ENCODE data around the gene CCDC169.
"Not testable (repeated sequence)": the region's sequence is repeated elsewhere in the genome, so short reads cannot be mapped to it uniquely, and the experiment has no call there.

CCDC169 gene

DNA sequence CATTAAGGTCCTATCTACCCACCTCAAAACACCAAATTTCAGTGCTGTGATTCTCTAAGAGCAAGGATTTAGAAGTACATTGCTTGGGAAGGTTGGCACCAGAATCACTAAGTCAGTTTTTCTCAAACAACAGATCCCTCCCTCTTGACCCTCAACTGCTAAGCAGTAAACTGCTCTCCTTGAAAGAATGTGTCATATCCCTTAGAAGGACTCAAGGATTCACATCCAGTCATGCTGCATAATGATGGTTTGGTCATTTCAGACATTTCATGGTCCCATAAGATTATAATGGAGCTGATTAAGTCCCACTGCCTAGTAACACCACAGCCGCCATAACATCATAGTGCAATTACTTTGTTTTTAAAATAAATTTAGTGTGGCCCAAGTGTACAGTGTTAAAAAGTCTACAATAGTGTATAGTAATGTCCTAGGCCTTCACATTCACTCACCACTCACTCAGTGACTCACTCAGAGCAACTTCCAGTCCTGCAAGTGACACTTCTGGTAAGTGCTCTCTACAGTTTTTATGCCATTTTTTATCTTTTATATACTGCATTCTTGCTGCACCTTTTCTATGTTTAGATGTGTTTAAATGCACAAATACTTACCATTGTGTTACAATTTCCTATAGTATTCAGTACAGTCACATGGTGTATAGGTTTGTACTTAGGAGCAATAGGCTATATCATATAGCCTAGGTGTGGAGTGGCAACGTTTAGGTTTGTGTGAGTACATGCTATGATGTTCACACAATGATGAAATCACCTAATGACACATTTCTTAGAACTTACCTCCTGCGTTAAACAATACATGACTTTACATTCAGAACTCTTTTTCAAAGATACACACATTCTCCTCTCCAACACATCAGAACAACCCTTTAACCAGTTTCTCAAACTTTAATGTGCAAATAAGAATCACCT is 15.7 kb upstream of the CCDC169 start:
- no peak for DNase-seq (ENCODE audit: low read depth in 3 of 3)

DNA sequence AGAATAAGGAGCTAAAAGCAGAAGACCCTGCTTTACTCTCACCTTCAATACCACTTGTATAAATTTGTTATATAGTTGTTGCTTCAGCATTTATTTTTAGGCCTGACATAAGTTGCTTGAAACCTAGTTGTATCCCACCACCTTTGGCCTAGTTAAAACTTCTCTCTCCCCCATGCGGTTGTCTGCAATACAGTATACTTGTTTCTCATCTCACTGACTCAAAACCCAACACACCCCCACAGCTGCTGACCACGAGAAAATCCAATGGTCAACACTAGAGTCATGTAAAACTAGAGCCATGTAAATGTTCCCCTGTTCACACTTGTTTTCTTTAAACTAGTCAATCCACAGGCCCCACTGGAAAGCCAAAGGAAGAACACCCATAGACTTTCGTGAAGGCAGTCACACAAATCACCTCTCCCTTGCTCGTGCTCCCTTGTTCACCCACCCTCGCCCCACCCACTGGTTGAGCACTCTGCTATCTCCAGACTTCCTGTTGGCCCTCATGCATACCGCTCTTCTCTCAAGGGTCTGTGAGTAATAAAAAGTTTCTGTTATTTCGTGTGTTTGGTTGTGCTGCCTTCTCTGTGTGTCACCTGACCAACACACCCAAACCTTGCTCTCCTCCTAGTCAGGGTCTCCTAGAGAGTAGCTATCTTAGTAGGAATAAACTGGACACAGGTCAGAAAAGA is 12.9 kb upstream of the CCDC169 start:
- no peak for DNase-seq (ENCODE audit: low read depth in 3 of 3)

DNA sequence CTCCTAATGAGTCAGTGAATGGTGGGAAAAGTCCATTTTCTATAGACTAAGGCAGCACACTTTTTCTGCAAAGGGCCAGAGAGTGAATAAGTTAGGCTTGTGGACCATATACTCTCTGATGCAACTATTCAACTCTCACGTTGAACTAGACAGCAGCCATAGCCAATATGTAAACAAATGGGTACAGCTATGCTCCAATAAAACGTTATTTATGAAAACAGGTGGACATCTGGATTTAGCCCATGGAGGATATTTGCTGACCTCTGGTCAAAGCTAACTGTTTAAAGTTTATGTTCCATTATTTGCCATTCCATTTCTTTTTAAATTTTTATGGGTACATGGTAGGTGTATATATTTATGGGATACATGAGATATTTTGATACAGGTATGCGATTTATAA is 4.7 kb upstream of the CCDC169 start:
- DNase-seq (ENCODE audit: low read depth in 3 of 3) = no peak

DNA sequence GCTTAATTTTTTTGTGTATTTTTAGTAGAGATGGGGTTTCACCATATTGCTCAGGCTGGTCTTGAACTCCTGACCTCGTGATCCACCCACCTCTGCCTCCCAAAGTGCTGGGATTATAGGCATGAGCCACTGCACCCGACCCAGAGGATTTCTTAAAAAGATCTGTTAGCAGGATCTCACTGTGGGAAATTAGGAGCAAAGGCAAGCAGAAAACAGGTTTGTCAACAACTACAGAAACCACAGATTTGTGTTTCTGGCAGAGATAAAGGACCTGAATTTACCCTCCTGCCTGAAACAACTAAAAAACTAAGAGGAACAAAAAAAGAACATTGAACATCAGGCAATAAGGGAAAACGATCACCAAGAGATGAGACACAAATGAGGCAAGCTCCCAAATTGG is 1.9 kb upstream of the CCDC169 start:
- not testable (repeated sequence) for DNase-seq (ENCODE audit: low read depth in 3 of 3)

DNA sequence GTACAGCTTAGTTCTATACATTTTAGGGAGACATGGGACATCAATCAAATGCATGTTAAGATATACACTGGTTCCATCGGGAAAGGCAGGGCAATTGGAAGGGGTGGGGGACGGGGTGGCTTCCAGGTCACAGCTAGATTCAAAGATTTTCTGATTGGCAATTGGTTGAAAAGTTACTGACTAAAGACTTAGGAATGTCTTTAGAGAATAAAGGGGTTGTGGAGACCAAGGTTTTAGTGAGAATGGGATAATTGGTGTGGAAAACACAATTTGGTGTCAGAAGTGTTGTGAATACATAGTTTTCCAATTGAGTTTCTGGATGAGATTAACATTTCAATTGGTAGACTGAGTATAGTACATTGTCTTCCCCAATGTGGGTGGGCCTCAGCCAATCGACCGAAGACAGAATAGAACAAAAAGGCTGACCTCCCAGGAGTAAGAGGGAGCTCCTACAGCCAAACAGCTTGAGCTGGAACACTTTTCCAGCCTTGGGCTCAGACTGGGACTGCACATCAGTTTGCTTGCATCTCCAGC is 988 bp upstream of the CCDC169 start:
- no peak for DNase-seq (ENCODE audit: low read depth in 3 of 3)

DNA sequence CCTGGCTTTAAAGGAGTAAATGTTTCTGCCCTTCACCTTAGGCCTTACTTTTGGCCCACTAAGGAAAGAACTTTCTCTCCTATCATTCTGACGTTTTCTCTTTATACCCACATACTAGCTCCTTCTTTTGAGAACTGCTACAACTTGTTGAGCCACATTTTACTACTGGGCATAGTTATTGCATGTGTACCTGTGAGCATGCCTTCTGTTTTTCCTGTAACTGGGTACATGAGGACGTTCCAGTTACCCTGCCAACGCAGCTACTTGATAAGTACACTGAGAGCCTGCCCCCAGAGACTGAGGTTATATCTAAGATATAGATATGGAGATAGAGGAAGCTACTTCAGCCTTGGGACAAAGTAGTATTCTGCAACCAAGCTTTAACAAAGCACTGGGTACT is 3.5 kb downstream of the CCDC169 start:
- DNase-seq (ENCODE audit: low read depth in 3 of 3) = no peak

DNA sequence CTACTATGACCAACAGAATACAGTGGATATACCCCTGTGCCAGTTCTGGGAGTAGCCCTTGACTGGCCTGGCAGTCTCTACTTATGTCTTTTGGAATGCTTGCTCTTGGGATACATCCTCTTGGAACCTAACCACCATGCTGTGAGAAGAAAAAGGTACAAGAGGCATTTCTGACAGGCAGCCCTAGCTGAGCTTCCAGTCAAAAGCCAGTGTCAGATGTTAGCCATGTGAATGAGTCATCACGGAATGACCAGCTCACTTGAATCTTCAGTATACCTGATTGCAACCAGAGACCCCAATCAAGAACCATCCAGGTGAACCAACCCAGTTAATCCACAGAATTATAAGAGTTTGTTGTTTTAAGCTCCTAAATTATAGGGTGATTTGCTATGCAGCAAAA is 4.1 kb downstream of the CCDC169 start:
- DNase-seq (ENCODE audit: low read depth in 3 of 3) = no peak

DNA sequence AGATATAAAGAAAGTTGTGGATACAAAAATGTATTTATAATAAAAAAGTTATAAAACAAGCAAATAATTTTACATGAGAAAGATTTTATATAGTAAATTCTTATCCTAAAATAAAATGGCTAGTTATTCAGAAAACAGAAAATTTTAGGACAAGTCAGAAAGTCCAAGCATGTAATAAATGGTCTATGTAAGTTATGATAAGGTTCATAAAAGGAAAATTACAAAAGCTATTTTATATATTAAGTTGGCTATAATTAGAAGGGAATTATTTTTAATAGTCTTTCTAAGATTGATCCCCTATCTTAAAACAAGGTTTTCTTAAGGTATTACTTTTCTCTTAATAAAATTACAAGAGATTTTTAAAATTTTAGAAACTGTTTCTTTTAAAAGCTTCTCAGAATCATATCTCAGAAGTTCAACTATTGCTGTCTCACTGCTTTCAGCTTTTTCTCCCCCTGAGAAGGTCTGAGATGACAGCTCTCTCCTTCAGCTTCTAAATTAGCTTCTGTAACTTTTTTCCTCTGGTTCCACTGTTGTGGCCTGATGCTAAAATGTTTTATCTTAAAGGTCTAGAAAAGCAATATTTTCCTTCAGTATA is 8.7 kb downstream of the CCDC169 start:
- no peak for DNase-seq (ENCODE audit: low read depth in 3 of 3)

DNA sequence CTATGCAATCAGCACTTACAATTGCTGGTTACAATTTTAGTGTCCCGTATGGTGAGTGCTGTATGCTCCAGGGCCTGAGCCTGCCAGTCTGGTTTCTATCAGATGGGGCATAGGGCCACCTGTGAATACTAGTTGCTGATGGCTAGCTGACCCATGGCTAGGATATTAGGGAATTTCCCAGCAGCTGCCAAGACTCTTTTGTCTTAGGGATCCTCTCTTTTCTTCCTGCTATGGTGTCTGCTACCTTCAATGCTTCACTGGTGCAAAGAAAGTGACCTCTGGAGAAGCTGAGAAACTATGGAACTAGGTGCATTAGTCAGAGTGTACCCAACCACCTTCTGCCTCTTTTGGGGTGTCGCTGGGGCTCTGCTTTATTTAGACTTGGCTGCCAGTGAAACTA is 11.6 kb downstream of the CCDC169 start:
- DNase-seq (ENCODE audit: low read depth in 3 of 3) = no peak

DNA sequence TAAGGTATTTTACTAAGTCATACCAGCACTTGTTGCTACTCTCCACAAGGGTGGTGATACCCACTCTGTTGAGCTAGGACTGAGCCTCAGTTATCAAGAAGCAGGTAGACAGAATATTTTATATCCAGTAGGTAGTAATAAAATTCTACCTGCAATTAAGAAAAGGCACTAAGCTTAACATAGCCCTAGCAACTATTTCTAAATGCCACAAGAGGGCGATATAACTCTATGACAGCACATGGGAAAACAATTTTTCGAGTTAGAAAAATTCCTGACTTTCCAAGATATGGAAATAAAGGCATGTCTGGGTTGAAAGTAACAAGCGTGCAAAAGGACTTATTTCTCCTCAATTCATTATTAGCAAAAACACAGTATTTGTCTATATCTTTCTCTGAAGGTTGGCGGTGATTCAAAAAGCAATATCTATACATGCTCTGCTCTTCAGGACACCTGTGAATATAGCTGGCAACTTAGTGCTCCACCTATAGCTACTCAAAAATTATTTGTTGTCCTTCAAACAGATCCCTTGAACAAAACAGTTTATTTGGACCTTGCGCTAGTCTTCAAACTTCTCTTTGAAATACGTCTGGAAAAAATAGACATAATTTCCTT is 14.7 kb downstream of the CCDC169 start:
- no peak for DNase-seq (ENCODE audit: low read depth in 3 of 3)

DNA sequence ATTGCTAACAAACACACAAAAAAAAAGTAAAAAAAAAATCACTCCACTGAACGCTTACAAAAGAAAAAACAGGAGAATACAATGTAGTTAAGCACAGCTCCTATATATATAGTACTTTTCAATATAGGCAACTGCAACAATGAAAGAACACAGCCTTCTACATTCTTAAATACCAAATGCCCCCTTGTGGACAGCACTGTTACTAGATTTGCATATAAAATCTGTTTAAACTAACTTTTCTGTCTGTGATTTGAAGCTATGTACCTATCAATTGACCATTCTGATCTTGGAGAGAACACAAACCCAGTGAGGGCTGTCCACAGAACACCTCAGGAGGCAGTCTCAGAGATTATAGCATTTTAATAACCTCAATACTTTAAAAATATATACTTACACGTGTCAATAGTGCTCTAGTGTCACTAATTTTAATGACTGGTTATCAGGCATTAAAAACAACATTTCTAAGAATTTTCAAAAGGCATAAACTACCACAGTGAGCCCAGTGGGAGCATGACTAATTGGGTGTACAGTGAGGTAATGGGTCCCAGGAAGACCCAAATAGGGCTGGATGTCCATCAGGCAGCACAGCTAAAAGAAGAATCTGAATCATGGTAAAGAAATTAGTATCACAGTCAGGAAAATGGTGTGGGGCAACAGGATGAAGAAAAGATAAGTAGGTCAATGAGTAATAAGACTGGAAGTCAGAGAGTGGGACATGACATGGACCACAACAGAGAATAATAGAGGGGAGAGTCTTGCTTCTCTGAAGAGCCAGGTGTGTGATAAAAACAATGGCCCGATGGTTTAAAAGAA is 22.2 kb downstream of the CCDC169 start:
- DNase-seq (ENCODE audit: low read depth in 3 of 3) = no peak

DNA sequence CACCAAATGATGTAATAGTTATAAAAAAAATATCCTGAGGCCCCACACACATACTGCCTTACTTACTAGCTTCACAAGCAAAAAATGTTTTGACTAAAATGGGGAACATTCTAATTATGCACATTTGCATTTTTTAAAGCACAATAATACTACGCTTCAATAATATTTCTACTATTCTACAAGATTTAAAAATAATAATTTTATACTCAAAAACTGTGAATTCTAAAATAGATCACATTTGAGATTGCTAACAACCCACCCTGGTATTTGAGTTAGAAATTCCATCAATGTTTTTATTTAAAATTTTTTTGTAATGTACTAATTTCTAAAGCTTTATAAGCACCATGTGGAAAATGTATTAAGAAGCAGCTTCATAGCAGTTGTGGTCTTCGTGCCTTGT is 24.2 kb downstream of the CCDC169 start:
- no peak for DNase-seq (ENCODE audit: low read depth in 3 of 3)

DNA sequence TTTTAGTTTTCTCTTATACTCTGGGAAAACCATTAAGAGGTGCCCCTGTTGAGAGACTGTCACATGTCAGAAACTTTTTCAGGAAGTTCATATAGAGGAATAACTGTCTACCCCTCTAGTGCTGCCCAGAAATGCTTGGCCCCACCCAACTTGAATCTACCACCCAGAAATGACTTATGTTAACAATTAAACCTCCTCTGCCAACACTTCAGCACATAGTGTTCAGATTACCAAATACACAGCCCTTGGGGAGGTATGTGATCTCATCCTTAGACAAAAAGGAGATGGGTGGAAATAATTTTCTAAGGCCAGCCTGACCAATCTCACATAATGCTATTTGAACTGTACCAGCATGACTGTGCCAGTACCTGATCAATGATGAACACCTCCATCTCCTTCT is 35.6 kb downstream of the CCDC169 start:
- no peak for DNase-seq (ENCODE audit: low read depth in 3 of 3)

DNA sequence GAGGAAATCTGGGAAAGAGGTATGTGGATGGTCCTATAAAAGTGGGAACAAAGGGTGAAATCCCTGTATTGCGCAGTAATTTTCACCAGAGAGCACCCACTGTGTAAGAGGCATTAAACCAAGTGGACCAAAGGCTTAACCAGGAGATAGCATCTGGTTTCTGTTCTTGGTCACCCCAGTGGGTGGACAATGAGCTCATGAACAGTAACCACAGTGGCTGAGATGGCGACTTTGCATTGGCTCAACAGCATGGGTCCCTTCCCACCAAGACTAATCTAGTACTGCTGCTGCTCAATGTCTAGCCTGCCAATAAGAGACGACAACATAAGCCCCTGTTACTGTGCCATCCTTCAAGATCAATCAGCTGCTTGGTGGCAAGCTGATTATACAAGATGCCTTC is 36.6 kb downstream of the CCDC169 start:
- no peak for DNase-seq (ENCODE audit: low read depth in 3 of 3)

DNA sequence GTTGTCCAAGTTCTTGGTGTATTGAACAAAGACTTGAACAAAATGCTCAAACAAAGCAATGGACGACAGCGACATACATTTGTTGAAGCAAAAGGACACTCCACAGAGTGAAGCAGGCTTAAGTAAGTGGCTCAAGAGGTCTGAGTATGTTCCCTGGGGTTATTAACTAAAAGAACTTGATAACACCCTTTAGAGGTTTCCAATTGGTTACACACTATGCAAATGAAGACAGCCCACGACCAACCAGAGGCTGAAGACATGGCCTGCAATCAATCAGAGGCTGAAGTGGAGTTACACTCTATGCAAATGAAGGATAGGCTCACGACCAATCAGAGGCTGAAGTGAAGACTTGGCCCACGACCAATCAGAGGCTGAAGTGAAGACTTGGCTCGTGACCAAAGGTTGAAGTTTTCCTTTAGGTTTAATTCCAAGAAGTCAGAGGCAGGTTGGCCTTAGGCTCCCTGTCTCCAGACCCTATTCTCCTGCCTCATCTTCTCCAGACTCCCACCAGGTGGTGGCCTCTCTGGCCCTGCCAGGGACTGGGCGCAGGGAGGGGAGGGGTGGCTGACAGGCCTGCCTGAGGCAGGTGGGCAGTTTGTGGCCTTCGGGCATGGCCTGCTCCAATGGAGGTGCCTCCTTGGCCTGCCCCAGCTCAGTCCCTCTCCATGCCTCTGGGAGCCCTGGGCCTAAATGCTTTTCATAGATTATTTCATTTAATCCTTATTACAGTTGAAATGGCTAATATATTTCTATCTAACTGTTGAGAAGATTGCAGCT is 38.1 kb downstream of the CCDC169 start:
- DNase-seq (ENCODE audit: low read depth in 3 of 3) = no peak

DNA sequence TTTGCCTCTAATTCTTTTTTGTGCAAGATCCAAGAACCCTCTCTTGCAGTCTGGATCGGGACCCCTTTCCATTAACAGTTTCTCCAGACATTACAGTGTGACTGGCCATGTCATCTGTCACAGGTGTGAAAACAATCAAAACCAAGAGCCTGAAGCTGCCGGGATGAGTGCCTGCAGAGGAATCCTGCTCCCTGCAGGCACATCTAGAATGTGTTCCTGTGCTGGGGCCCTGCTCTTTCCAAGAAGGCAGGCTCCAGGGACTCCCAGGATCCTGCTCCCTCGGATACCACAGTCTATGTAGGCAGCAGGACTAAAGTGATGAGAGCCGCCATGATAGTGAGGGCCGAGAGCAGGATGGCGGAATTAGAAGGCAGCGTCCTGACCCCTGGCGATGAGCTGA is 38.8 kb downstream of the CCDC169 start:
- DNase-seq (ENCODE audit: low read depth in 3 of 3) = no peak

DNA sequence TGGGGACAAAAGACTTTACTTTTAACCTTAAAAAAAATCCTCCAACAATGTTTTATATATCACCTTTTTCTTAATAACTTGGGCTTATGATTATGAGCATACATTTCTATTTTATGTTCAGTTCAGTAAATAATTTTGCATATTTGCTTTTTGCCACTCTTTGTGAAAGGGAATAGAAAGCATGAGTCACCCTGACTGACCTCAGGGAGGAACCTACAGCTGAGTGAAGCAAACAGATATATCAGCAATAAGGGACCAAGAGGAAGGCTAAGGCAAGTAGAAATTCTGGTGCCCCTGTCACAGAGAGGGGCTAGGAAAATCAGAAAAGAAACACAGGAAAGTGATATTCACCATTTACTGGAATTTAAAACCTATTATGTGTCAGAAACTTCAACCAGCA is 46.1 kb downstream of the CCDC169 start:
- DNase-seq (ENCODE audit: low read depth in 3 of 3) = no peak

DNA sequence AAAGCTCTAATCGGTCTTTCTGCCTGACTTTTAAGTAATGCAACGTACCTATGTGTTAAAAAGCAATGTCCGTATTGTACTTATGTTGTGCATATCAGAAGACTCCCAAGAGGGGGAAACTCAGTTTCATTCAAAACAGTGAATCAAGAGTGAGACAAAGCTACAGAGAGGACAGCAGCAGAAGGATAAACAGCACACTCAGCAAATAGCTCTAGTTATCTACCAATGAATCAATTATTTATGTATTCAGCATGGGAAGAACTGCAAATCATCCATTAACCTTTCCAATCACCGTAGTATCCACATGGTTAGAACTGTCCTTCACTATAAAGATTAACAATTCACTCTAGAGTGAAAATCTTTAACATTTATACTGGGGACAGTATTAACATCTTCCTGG is 46.6 kb downstream of the CCDC169 start:
- no peak for DNase-seq (ENCODE audit: low read depth in 3 of 3)

DNA sequence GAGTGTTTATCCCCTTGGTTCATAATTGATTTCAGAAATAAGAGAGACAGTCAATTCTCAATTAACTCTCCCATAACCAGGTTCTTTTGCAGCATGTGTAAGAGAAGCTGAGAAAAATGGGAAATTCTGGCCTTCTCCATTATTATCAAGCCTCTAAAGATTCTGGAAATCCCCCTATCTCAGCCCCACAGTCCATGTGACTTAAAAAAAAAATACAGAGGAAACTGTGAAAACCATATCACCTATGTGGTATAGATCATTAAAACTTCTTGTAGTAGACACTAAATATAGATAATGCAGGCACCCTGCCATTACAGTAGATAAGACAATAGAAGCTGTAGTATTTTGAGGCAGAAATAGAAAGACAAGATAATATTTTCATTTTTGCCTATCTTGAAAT is 48.9 kb downstream of the CCDC169 start:
- DNase-seq (ENCODE audit: low read depth in 3 of 3) = no peak

DNA sequence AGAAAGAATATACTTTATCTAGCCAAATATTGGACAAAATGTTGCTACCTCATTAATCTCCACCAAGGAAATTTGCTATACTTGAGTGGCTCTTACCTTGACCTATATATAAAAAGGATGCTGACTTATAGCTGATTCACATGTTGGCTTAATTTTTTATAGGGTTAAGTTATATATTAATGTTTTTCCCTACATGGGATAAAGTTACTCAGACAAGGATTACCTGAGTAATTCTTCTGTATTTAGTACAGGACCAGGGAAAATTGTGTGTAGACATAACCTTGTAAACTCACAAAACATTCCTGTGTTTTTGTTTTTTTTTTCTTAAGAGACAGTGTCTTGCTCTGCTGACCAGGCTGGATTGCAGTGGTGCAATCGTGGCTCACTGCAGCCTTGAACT is 52.6 kb downstream of the CCDC169 start:
- DNase-seq (ENCODE audit: low read depth in 3 of 3) = no peak

DNA sequence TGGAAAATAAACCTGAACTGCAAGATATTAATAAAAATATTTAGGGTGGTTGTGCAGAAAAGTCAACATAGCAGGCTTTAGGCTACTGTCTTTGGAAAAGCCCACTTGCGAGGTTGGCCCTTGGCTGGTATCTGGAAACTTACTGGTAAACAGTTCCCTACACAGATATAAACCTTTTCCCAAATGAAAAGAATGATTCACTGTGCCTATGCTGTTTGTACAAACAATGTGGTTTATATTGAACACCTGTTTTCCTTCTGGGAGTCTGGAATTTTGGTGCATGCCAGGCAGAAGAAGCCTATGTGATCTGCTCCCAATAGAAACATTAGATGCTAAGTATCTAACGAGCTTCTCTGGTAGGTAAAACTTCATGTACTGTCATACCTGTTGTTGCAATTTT is 53.5 kb downstream of the CCDC169 start:
- DNase-seq (ENCODE audit: low read depth in 3 of 3) = no peak
